Kidney (tissue), 14 donors: ENCODE results near the gene ITGA3. TPM values are rescaled to one million over a fixed set of nuclear protein-coding genes. Genes with fewer than 3 reads are reported as not detected.

Source experiments
- DNase-seq, 5 donors: peaks; one replicate each; pipeline ENCODE4 v3.0.0-alpha.2; 2013 to 2020
- FAIRE-seq: peaks from 2 replicates; lab custom pipeline; 2012; peaks lifted over from hg19 to GRCh38; lab: Jason Lieb, UNC
- H3K27ac ChIP-seq, 2 donors: one replicate each; pipeline ENCODE4 v1.7.0; 2013; ENCODE audit warnings: low read depth in 2 of 2, low read length in 2 of 2, inconsistent platforms in 1 of 2
- H3K27me3 ChIP-seq: one replicate; pipeline ENCODE4 v1.7.1; 2013; ENCODE audit warnings: low read length, inconsistent platforms; ENCODE audit not compliant: control insufficient read depth, insufficient read depth
- H3K36me3 ChIP-seq, 3 donors: one replicate each; pipeline versions ENCODE4 v1.7.0 to v1.7.1; 2013; ENCODE audit warnings: low read length in 3 of 3, control low read depth in 1 of 3, inconsistent platforms in 1 of 3; ENCODE audit not compliant: insufficient read depth in 3 of 3, control insufficient read depth in 2 of 3
- H3K4me1 ChIP-seq, 3 donors: one replicate each; pipeline versions ENCODE4 v1.7.0 to v1.7.1; 2013; ENCODE audit warnings: low read length in 3 of 3, inconsistent platforms in 1 of 3, low read depth in 1 of 3; ENCODE audit not compliant: control insufficient read depth in 2 of 3, insufficient read depth in 2 of 3
- H3K4me3 ChIP-seq, 3 donors: one replicate each; pipeline versions ENCODE4 v1.7.0 to v1.8.1; 2013; ENCODE audit warnings: low read length in 3 of 3, control low read depth in 1 of 3, inconsistent platforms in 1 of 3
- H3K9ac ChIP-seq, 3 donors: one replicate each; pipeline versions ENCODE4 v1.7.0 to v1.7.1; 2013; ENCODE audit warnings: low read length in 3 of 3, control low read depth in 1 of 3, inconsistent platforms in 1 of 3
- H3K9me3 ChIP-seq, 3 donors: one replicate each; pipeline versions ENCODE4 v1.7.0 to v1.7.1; 2013; ENCODE audit warnings: low read length in 3 of 3, control low read depth in 1 of 3, inconsistent platforms in 1 of 3; ENCODE audit not compliant: control insufficient read depth in 2 of 3, insufficient read depth in 1 of 3
- intact Hi-C: fragments of 100-400 bp; cut with DNase I; formaldehyde crosslinking; loops from one replicate; pipeline ENCODE4 v1.11.1; 2022
- polyA plus RNA-seq: library from polyadenylated mRNA; stranded (reverse); fragments of 350-450 nt; fragmentation: Illumina TruSeq; extraction: RNeasy Lipid Tissue Mini Kit (QIAGEN cat#74804); gene quantifications from one replicate; pipeline ENCODE4 v1.2.3, GENCODE V29; 2014; ENCODE audit warnings: low read depth, low replicate concordance; ENCODE audit not compliant: insufficient read depth
- total RNA-seq: library from RNA; stranded (reverse); fragmentation: NEBNext Ultra II Directional; extraction: Animal tissue kit (Norgen Biotek cat#: 25700); gene quantifications from one replicate; pipeline ENCODE4 v1.2.1, GENCODE V29; 2021
- TF ChIP-seq, protein P1 (sequence below): IDR thresholded peaks from 3 replicates; pipeline ENCODE4 v1.5.1; 2012; ENCODE audit warnings: mild to moderate bottlenecking, moderate library complexity, borderline replicate concordance; ENCODE audit not compliant: insufficient read depth; ENCODE audit errors: extremely low read depth
- donor health status: control.
- donor health status: control.
- donor health status: control.
- donor health status: control.
- donor health status: control.
- donor health status: DM: yes; HTN: yes; CAD: no.
- donor health status: Normal renal cell carcinoma (clear cell type).

The ITGA3 gene
- total and polyA plus RNA-seq, 2 donors from 2014 or later = 117 to 367 TPM

DNA sequence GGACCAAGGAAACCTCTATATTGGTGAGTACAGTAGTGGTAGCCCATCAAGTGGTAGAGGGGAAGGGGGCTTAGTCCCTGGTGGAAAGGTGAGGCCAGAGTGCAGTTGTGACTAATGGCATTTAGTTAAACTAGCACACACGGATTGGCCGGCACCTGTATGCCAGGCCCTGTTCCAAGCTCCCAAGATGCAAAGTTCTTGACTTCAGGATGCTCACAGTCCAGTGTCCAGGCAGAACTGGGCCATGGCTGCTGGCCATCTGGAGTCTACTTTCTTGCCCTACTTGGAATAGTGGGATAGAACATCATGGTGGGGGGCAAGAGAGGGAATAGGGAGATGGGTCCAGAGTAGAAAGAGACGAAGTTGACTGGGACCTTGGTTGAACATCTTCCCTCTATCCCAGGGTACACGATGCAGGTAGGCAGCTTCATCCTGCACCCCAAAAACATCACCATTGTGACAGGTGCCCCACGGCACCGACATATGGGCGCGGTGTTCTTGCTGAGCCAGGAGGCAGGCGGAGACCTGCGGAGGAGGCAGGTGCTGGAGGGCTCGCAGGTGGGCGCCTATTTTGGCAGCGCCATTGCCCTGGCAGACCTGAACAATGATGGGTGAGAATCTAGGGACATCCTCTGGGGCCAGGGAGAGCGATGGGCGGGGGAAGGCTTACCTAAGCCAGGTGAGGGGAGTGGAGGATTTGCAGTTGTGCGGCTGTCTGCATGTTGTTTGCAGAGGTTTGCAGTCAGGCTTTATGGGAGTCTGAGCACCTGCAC lies 15.2 kb downstream of the ITGA3 start:
- H3K4me1 ChIP-seq = no peaks in the 10 kb centered on the region
- no peak for FAIRE-seq
- no peak overlapping the region for H3K9ac ChIP-seq
- H3K27me3 ChIP-seq = no peaks in the 10 kb centered on the region
- no peak overlapping the region for H3K27ac ChIP-seq
- peak in 1 of 5 donors; percentile 53 for DNase-seq
- peaks cover 2 to 57% (median 17%) of the 10 kb centered on the region in 3 donors for H3K36me3 ChIP-seq
- intact Hi-C loops = no loop called here
- no peaks in the 10 kb centered on the region for H3K9me3 ChIP-seq
- no peak overlapping the region for H3K4me3 ChIP-seq
- TF ChIP-seq, protein P1, sequence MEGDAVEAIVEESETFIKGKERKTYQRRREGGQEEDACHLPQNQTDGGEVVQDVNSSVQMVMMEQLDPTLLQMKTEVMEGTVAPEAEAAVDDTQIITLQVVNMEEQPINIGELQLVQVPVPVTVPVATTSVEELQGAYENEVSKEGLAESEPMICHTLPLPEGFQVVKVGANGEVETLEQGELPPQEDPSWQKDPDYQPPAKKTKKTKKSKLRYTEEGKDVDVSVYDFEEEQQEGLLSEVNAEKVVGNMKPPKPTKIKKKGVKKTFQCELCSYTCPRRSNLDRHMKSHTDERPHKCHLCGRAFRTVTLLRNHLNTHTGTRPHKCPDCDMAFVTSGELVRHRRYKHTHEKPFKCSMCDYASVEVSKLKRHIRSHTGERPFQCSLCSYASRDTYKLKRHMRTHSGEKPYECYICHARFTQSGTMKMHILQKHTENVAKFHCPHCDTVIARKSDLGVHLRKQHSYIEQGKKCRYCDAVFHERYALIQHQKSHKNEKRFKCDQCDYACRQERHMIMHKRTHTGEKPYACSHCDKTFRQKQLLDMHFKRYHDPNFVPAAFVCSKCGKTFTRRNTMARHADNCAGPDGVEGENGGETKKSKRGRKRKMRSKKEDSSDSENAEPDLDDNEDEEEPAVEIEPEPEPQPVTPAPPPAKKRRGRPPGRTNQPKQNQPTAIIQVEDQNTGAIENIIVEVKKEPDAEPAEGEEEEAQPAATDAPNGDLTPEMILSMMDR = no peak

DNA sequence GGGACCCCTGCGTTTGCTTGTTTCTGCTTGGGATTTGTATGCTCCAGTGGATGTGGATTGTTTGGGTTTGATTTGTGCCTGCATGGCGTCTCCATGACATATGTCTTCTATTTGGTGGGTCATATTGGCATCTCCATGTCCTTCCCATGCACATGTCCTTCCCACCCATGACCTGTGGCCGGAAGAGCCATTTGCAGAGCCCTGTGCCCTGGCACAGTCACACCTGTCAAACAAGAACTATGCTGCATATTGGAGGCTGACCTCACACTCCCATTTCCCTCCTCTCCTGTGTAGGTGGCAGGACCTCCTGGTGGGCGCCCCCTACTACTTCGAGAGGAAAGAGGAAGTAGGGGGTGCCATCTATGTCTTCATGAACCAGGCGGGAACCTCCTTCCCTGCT lies 15.8 kb downstream of the ITGA3 start:
- Histone ChIP-seq H3K9me3 (no peaks in the 10 kb centered on the region), H3K4me3 (no peak overlapping the region), H3K27me3 (no peaks in the 10 kb centered on the region), H3K4me1 (no peaks in the 10 kb centered on the region), H3K9ac (no peak overlapping the region), H3K27ac (no peak overlapping the region), H3K36me3 (peaks cover 2 to 57% (median 17%) of the 10 kb centered on the region in 3 donors)
- DNase-seq (no peak), FAIRE-seq (no peak)
- TF ChIP-seq, protein P1 = no peak
- intact Hi-C loops = no loop called here

DNA sequence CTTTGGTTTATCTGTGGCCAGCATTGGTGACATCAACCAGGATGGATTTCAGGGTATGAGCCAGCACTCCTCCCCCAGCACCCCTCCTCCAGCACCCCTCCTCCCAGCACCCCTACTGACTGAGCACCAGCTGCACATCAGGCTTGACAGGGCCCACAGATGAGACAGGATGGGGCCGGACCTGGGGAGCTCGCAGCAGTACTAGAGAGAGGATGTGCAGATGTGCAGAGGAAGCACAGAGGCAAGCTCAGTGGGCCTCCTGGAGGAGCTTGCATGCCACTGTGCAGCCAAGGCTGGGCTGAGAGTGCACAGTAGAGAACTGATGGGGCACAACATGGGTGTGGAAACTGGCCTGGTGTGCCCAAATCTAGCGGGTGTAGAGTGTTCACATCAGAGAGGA lies 16.2 kb downstream of the ITGA3 start:
- intact Hi-C loops = no loop called here
- H3K4me1 ChIP-seq = no peaks in the 10 kb centered on the region
- TF ChIP-seq, protein P1 = no peak
- H3K9me3 ChIP-seq = no peaks in the 10 kb centered on the region
- H3K27me3 ChIP-seq = no peaks in the 10 kb centered on the region
- H3K36me3 ChIP-seq = peaks cover 2 to 60% (median 17%) of the 10 kb centered on the region in 3 donors
- peak in 1 of 5 donors; percentile 53 for DNase-seq
- FAIRE-seq = no peak
- no peak overlapping the region for H3K9ac ChIP-seq
- H3K4me3 ChIP-seq = no peak overlapping the region
- no peak overlapping the region for H3K27ac ChIP-seq
